HG02840 (cell line): ENCODE results near the gene ALG8.
"Not testable (repeated sequence)": the region's sequence is repeated elsewhere in the genome, so short reads cannot be mapped to it uniquely, and the experiment has no call there.

Experiments
- ATAC-seq: cut with Tn5 transposase; IDR thresholded peaks from one replicate; pipeline ENCODE4 v1.9.1; 2021; ENCODE audit warnings: mild to moderate bottlenecking, moderate library complexity, moderate number of reproducible peaks; ENCODE audit not compliant: unreplicated experiment, low FRiP score

Gene ALG8

GRCh38 chr11:78109081-78110015, 30.1 kb downstream of the ALG8 start:
- ATAC-seq = no peak

GRCh38 chr11:78100676-78101472, 38.6 kb downstream of the ALG8 start:
- ATAC-seq = no peak

DNA sequence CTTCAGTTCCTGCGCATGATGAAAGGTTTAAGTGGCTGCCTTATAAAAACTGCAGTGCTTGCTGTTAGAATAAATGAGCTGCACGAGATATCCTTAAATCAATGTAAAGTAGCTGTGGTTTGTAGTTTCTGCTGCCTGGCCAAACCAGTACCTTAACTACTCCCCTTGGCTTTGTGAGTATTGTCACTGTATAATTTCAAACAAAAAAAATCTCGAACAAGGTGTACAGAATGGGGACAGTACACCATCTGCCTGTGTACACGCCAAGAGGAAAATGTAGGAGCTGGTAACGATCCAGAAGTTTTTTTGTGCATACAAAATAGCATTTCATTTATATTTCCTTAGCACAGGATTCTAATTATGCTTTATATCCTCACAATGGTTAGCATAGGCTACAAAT, 39.2 kb downstream of the ALG8 start:
- ATAC-seq = no peak

DNA sequence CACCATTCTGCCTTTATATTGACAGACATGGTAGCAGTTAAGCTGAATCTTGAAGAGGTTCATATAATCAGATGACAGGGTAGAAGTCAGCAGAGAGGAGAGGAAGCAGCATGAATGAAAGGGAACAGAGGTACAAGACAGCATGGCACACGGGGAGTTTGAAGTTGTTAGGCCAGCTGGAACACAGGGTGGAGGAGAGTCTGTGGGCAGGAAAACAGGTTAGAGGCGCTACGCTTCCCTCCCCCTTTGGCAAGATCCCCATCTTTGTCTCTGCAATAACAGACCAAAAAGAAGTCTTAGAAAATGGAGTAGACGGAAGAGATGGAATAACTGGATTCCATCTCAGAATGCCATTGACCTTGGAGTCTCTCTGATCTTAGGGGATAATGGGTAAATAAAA, 39.8 kb downstream of the ALG8 start:
- no peak for ATAC-seq

GRCh38 chr11:78097666-78098385, 41.6 kb downstream of the ALG8 start:
- ATAC-seq = no peak

- ATAC-seq = no peak
These were observed 45.2 kb downstream of the ALG8 start for GRCh38 chr11:78094250-78094649.

- not testable (repeated sequence) for ATAC-seq
These were observed 52.8 kb downstream of the ALG8 start for GRCh38 chr11:78086521-78087074.

- ATAC-seq = no peak
These were observed 53.5 kb downstream of the ALG8 start for GRCh38 chr11:78085972-78086371.

GRCh38 chr11:78084506-78084905, 54.9 kb downstream of the ALG8 start:
- not testable (repeated sequence) for ATAC-seq

GRCh38 chr11:78083021-78083420, 56.4 kb downstream of the ALG8 start:
- no peak for ATAC-seq

- ATAC-seq = no peak
These were observed 57.3 kb downstream of the ALG8 start for GRCh38 chr11:78082146-78082545.

DNA sequence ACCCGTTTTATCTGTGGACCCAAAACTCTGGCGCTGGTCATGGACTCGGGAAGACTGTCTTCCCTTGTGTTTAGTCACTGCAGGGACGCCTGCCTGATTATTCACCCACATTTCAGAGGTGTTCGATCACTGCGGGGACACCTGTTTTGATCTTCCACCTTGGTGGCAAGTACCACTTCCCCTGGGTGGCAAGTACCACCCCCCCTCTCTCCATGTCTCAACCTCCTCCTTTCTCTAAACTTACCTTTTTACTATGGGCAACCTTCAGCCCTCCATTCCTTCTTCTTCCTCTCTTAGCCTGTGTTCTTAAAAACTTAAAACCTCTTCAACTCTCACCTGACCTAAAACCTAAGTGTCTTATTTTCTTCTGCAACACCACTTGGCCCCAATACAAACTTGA, 57.8 kb downstream of the ALG8 start:
- ATAC-seq = no peak

GRCh38 chr11:78080818-78081495, 58.5 kb downstream of the ALG8 start:
- ATAC-seq = no peak

GRCh38 chr11:78080084-78080817, 59.2 kb downstream of the ALG8 start:
- ATAC-seq = no peak

- peak; percentile 80 for ATAC-seq
These were observed 60.0 kb downstream of the ALG8 start, which contains the start of gene NDUFC2 for GRCh38 chr11:78079232-78080083. TSS of gene NDUFC2 (minus strand) at chr11:78079862. CDS start at chr11:78079744, 118 bp downstream.

DNA sequence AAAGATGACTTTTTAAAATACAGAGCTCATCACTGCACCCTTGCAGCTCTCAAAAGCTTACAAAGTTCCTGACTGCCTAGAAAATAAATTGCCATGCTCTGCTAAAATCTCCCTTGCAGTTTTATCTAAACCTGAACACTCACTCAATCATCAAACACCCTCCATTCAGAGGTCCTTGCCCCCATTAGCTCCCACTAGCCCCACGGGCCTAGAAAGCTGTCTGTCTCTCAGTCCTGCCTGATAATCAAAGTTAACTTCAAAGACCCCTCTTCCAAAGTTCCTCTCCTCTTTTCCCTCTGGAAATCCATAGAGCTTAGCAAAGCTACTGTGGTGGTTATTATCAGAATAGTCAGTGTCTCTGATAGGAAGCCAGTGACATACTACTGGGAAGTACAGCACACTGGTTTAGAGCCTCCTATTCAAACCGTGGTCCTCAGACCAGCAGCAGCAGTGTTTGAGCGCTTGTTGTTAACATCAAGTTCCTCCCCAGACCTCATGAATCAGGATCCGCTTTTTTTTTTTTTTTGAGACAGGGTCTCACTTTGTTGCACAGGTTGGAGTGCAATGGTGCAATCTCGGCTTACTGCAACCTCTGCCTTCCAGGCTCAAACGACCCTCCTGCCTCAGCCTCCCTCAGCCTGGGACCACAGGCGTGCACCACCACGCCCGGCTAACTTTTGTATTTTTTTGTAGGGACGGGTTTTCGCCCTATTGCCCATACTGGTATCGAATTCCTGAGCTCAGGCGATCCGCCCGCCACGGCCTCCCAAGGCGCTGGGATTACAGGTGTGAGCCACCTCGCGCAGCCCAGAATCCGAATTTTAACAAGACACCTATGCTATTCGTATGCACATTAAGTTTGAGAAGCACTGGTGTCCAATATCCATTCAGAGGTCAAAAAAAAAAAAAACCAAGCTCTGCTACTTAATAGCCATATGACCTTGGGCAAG, 60.9 kb downstream of the ALG8 start:
- ATAC-seq = no peak

DNA sequence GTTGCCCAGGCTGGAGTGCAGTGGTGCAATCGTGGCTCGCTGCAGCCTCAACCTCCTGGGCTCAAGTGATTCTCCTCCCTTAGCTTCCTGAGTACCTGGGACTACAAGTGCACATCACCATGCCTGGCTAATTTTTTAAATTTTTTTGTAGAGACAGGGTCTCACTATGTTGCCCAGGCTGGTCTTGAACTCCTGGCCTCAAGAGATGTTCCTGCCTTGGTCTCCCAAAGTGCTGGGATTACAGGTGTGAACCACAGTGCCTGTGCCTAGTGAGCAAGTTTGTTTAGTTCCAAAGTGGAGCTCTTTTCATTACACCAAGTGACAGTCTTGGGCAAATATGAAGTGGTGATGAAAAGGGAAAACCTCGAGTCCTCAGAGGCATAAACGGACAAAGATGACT, 61.8 kb downstream of the ALG8 start:
- not testable (repeated sequence) for ATAC-seq
